ENCODE measurements around the gene ENO2.

ENO2 gene

GRCh38 chr12:6932766-6933165 lies 18.4 kb downstream of the ENO2 start:
- DNase-seq (ENCODE audit: low spot score) = no peak

- no peak for DNase-seq (ENCODE audit: low spot score)
These were observed 19.7 kb downstream of the ENO2 start for GRCh38 chr12:6934110-6934509.

- no peak for DNase-seq (ENCODE audit: low spot score)
These were observed 21.2 kb downstream of the ENO2 start for GRCh38 chr12:6935371-6936193.

GRCh38 chr12:6936194-6936635 lies 21.8 kb downstream of the ENO2 start:
- no peak for DNase-seq (ENCODE audit: low spot score)

- no peak for DNase-seq (ENCODE audit: low spot score)
These were observed 22.5 kb downstream of the ENO2 start for GRCh38 chr12:6936636-6937480.

- peak; percentile 99 for DNase-seq (ENCODE audit: low spot score)
These were observed 23.3 kb downstream of the ENO2 start for GRCh38 chr12:6937481-6938352.

- no peak for DNase-seq (ENCODE audit: low spot score)
These were observed 24.2 kb downstream of the ENO2 start for GRCh38 chr12:6938353-6939190.

GRCh38 chr12:6939191-6939540 lies 24.8 kb downstream of the ENO2 start:
- DNase-seq (ENCODE audit: low spot score) = no peak

GRCh38 chr12:6941267-6941666 lies 26.9 kb downstream of the ENO2 start:
- DNase-seq (ENCODE audit: low spot score) = no peak

GRCh38 chr12:6941782-6942181 lies 27.4 kb downstream of the ENO2 start:
- DNase-seq (ENCODE audit: low spot score) = no peak

GRCh38 chr12:6942331-6942665 lies 27.9 kb downstream of the ENO2 start:
- no peak for DNase-seq (ENCODE audit: low spot score)

- DNase-seq (ENCODE audit: low spot score) = peak; percentile 96
These were observed 29.0 kb downstream of the ENO2 start for GRCh38 chr12:6943389-6943721.

- DNase-seq (ENCODE audit: low spot score) = peak; percentile 70
These were observed 29.5 kb downstream of the ENO2 start, which contains the start of the genes C12orf57 and RNU7-1 for GRCh38 chr12:6943722-6944380. C12orf57 (plus strand) TSS chr12:6944022; CDS start chr12:6944122, 100 bp downstream. RNU7-1 (plus strand) TSS chr12:6943816.

- peak; percentile 95 for DNase-seq (ENCODE audit: low spot score)
These were observed 30.2 kb downstream of the ENO2 start for GRCh38 chr12:6944381-6945186.

- no peak for DNase-seq (ENCODE audit: low spot score)
These were observed 31.2 kb downstream of the ENO2 start for GRCh38 chr12:6945613-6946012.

GRCh38 chr12:6946033-6946919 lies 31.9 kb downstream of the ENO2 start:
- no peak for DNase-seq (ENCODE audit: low spot score)

- no peak for DNase-seq (ENCODE audit: low spot score)
These were observed 32.6 kb downstream of the ENO2 start for GRCh38 chr12:6946920-6947374.

- DNase-seq (ENCODE audit: low spot score) = no peak
These were observed 33.2 kb downstream of the ENO2 start for GRCh38 chr12:6947615-6948014.

All from Ammon's horn (tissue), 1 donor.